ENCODE data around the gene IGF1.

GRCh38 chr12:102478405-102479098 is 1.8 kb downstream of the IGF1 start:
- TF ChIP-seq CTCF (IDR thresholded peaks at IDR 0.05; ENCODE audit: borderline replicate concordance, extremely low read depth, low read length, poor library complexity, severe bottlenecking): no peak
- TF ChIP-seq EZH2 (IDR thresholded peaks at IDR 0.05; ENCODE audit: borderline replicate concordance, low read depth, low read length, severe bottlenecking): no peak

All from DND-41 (cell line).